ENCODE results near the gene EEF2. TPM values are rescaled to one million over a fixed set of nuclear protein-coding genes. Genes with fewer than 3 reads are reported as not detected.

EEF2 gene
- total RNA-seq, result 2,663 and 2,725 TPM in 2 replicates
- long read RNA-seq, transcript EEF2-201 (15 exons, 3,164 nt), result major isoform, 220 of 247 reads
- long read RNA-seq, partial matches to known transcripts, result 24 of 247 reads
- long read RNA-seq, other reads (novel, unspliced or antisense), result 3 of 247 reads

GRCh38 chr19:3984908-3985642 lies at the start of gene EEF2:
Gene EEF2 (minus strand): TSS chr19:3985463. CDS start chr19:3985380, 83 bp downstream.
- no peak for TF ChIP-seq CTCF (conservative IDR thresholded peaks at IDR 0.05)
- Mint-ChIP-seq H3K4me1 (peaks cover 48% of the 10 kb centered on the region), H3K9me3 (no peaks in the 10 kb centered on the region), H3K27me3 (ENCODE audit: low read depth) (peaks cover 38% of the 10 kb centered on the region), H3K27ac (ENCODE audit: unreplicated experiment) (peak within 1 kb of the TSS; percentile 99), H3K4me3 (peak within 1 kb of the TSS; percentile 99), H3K36me3 (ENCODE audit: low read depth) (peaks cover 24% of the 10 kb centered on the region)
- DNase-seq (ENCODE audit: low read depth, low spot score), result peak; percentile 88

- Mint-ChIP-seq H3K9me3 (no peaks in the 10 kb centered on the region), H3K36me3 (ENCODE audit: low read depth) (peaks cover 3% of the 10 kb centered on the region), H3K4me1 (no peaks in the 10 kb centered on the region), H3K27ac (ENCODE audit: unreplicated experiment) (peak overlapping the region; percentile 28), H3K4me3 (no peak overlapping the region), H3K27me3 (ENCODE audit: low read depth) (no peaks in the 10 kb centered on the region)
- TF ChIP-seq CTCF (conservative IDR thresholded peaks at IDR 0.05), result no peak
- no peak for DNase-seq (ENCODE audit: low read depth, low spot score)
Measured at GRCh38 chr19:4034048-4035017, 49.1 kb upstream of the EEF2 start.

GRCh38 chr19:4033028-4033956 lies 48.0 kb upstream of the EEF2 start:
- Mint-ChIP-seq H3K4me1 (no peaks in the 10 kb centered on the region), H3K27me3 (ENCODE audit: low read depth) (no peaks in the 10 kb centered on the region), H3K36me3 (ENCODE audit: low read depth) (peaks cover 3% of the 10 kb centered on the region), H3K9me3 (no peaks in the 10 kb centered on the region), H3K27ac (ENCODE audit: unreplicated experiment) (no peak overlapping the region), H3K4me3 (no peak overlapping the region)
- DNase-seq (ENCODE audit: low read depth, low spot score), result no peak
- no peak for TF ChIP-seq CTCF (conservative IDR thresholded peaks at IDR 0.05)

GRCh38 chr19:4032436-4032835 lies 47.2 kb upstream of the EEF2 start:
- Mint-ChIP-seq H3K4me1 (no peaks in the 10 kb centered on the region), H3K9me3 (no peaks in the 10 kb centered on the region), H3K27me3 (ENCODE audit: low read depth) (no peaks in the 10 kb centered on the region), H3K36me3 (ENCODE audit: low read depth) (peaks cover 3% of the 10 kb centered on the region), H3K4me3 (no peak overlapping the region), H3K27ac (ENCODE audit: unreplicated experiment) (no peak overlapping the region)
- no peak for TF ChIP-seq CTCF (conservative IDR thresholded peaks at IDR 0.05)
- no peak for DNase-seq (ENCODE audit: low read depth, low spot score)

- no peaks in the 10 kb centered on the region for H3K27me3 Mint-ChIP-seq (ENCODE audit: low read depth)
- no peak for TF ChIP-seq CTCF (conservative IDR thresholded peaks at IDR 0.05)
- H3K4me1 Mint-ChIP-seq, result no peaks in the 10 kb centered on the region
- peaks cover 3% of the 10 kb centered on the region for H3K36me3 Mint-ChIP-seq (ENCODE audit: low read depth)
- no peaks in the 10 kb centered on the region for H3K9me3 Mint-ChIP-seq
- no peak for DNase-seq (ENCODE audit: low read depth, low spot score)
- no peak overlapping the region for H3K4me3 Mint-ChIP-seq
- no peak overlapping the region for H3K27ac Mint-ChIP-seq (ENCODE audit: unreplicated experiment)
Measured at GRCh38 chr19:4031420-4031819, 46.2 kb upstream of the EEF2 start.
